ENCODE results near the gene KCNE5.
"Not testable (repeated sequence)": the region's sequence is repeated elsewhere in the genome, so short reads cannot be mapped to it uniquely, and the experiment has no call there.

- TF ChIP-seq CTCF (optimal IDR thresholded peaks at IDR 0.05 in 1 of 3, IDR thresholded peaks at IDR 0.05 in 1 of 3, conservative IDR thresholded peaks at IDR 0.05 in 1 of 3; ENCODE audit: extremely low read depth in 1 of 3, insufficient read depth in 2 of 3, low read length in 3 of 3); EZH2 (IDR thresholded peaks at IDR 0.05; ENCODE audit: low read length): not testable (repeated sequence)
Measured at GRCh38 chrX:109657364-109657763, 32.4 kb upstream of the KCNE5 start.
